Measurements from ENCODE around the gene NEUROD2. TPM values are rescaled to one million over a fixed set of nuclear protein-coding genes. Genes with fewer than 3 reads are reported as not detected.

Gene NEUROD2
- total and polyA plus RNA-seq, 10 of the 15 experiments (the other 5 are each of a cell fraction or from before 2014, with no cell fraction given), result not detected

GRCh38 chr17:39579318-39580081, 28.2 kb downstream of the NEUROD2 start:
- no peaks in the 10 kb centered on the region for H3K4me1 ChIP-seq (ENCODE audit: control insufficient read depth, insufficient read depth, low read length)
- FAIRE-seq, result no peak
- no peak overlapping the region for H3K4me2 ChIP-seq (ENCODE audit: control insufficient read depth, insufficient read depth)
- H3K27ac ChIP-seq (ENCODE audit: control insufficient read depth, insufficient read depth), result no peak overlapping the region
- no peak overlapping the region for H2AFZ ChIP-seq (ENCODE audit: control insufficient read depth, low read depth, low read length)
- in situ Hi-C loops (cut with MboI) (no loop called here), intact Hi-C loops (cut with micrococcal nuclease; ENCODE audit: unreplicated experiment) (no loop called here)
- H3K9ac ChIP-seq (ENCODE audit: control insufficient read depth, insufficient read depth, low read length), result no peak overlapping the region
- ChIA-PET RAD21 (ENCODE audit: unreplicated experiment) (no interaction called here), CTCF (interaction anchor here (0.9 to 1.4 kb wide), 3 partner anchors 42 to 597 kb away, joined by 3 read pairs; no protein-coding TSS in a partner anchor), POLR2A (no interaction called here), SMC1A (ENCODE audit: uncharacterized antibody, unreplicated experiment) (no interaction called here)
- no peak for TF ChIP-seq CUX1 (IDR thresholded peaks at IDR 0.05; ENCODE audit: insufficient replicate concordance, low read depth, low read length)
- no peak for TF ChIP-seq KLF5 (IDR thresholded peaks at IDR 0.05; ENCODE audit: partially characterized antibody)
- TF ChIP-seq ZBTB33 (IDR thresholded peaks at IDR 0.05), result no peak
- TF ChIP-seq ZNF622 (IDR thresholded peaks at IDR 0.05), result no peak
- ATAC-seq, result no peak
- 12% methylated on average over 8 of the region's 8 CpGs for WGBS (ENCODE audit: insufficient coverage, insufficient replicate concordance, low lambda C conversion rate, missing lambda C conversion rate)
- H3K4me3 ChIP-seq, result no peak overlapping the region
- peaks cover 0 to 4% of the 10 kb centered on the region in 2 experiments; a peak in 2 of 4 replicates for H3K27me3 ChIP-seq (replicated peaks in 1 of 2; ENCODE audit: control insufficient read depth in 2 of 2, insufficient read depth in 2 of 2, low read length in 1 of 2)
- H3K36me3 ChIP-seq (ENCODE audit: control insufficient read depth in 2 of 2, insufficient read depth in 2 of 2, low read length in 1 of 2), result no peaks in the 10 kb centered on the region
- no peaks in the 10 kb centered on the region for H3K9me3 ChIP-seq (replicated peaks; ENCODE audit: control insufficient read depth, insufficient read depth, low read length)
- BruUV-seq (replicated peaks), result no TSS peak
- H3K79me2 ChIP-seq (ENCODE audit: control insufficient read depth, insufficient read depth, low read length), result no peaks in the 10 kb centered on the region
- H4K20me1 ChIP-seq (ENCODE audit: control insufficient read depth, insufficient read depth), result no peaks in the 10 kb centered on the region
- no peak for DNase-seq (ENCODE audit: low read depth, low spot score)

Data from GM12878 (cell line).